HG02642 (cell line): ENCODE results near the gene RALY.

Source experiments
- ATAC-seq: cut with Tn5 transposase; IDR thresholded peaks from one replicate; pipeline ENCODE4 v1.9.1; 2021; ENCODE audit warnings: mild to moderate bottlenecking; ENCODE audit not compliant: unreplicated experiment, poor library complexity

The RALY gene

GRCh38 chr20:34098570-34098969 is 104.9 kb downstream of the RALY start:
- ATAC-seq, result no peak

DNA sequence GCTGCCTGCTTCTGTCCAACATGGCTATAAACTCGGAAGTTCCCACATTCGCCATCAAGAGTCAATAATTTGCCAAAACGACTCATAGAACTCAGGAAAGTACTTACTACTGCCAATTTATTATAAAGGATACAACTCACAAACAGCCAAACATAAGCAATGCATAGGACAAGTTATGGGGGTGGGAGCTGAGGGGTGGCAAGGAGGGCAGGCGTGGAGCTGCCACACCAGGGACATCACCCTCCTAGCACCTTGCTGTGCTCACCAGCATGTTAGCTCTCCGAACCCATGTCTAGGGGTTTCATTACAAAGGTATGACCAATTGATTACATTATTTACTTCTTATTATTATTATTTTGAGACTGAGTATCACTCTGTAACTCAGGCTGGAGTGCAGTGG is 106.0 kb downstream of the RALY start:
- ATAC-seq, result no peak

GRCh38 chr20:34100576-34100975 is 106.9 kb downstream of the RALY start:
- no peak for ATAC-seq

- no peak for ATAC-seq
Observed at GRCh38 chr20:34102342-34102741, 108.6 kb downstream of the RALY start.

DNA sequence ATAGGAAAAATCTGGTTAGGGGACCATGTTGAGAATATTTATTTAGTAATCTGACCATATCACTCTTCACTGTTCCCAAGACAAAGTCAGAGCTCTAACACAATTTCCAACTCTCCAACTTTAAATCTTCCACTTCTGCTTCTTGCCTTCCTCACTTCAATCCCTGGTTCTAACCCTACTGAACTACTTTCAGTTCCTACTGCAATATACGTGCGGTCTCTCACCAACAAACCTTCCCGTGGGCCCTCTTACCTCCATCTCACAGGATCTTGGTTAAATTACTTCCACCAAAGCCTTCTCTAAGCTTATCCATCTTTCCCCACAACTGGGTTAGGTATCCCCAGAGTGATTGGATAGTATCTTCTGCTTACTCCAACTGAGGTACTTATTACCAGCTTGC is 110.3 kb downstream of the RALY start:
- no peak for ATAC-seq

DNA sequence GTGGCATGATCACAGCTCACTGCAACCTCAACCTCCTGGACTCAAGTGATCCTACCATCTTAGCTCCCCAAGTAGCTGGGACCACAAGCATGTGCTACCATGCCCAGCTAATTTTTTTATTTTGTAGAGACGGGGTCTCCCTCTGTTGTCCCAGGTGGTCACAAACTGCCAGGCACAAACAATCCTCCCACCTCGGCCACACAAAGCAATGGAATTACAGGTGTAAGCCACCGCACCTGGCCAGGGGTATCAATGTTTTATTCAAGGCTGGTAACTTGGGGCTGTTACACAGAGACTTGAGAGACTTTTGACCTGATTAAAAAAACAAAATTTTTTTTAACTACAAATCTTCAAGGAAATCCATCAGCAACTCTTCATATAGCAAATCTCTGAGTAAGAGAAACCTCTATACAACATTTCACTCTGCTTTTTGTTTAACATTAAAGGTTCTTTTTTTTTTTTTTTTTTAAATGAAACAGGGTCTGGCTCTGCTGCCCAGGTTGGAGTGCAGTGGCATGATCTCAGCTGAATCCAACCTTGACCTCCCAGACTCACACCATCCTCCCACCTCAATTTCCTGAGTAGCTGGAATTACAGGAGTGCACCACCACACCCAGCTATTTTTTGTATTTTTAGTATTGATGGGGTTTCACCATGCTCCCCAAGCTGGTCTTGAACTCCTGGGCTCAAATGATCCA is 112.4 kb downstream of the RALY start:
- ATAC-seq, result no peak

GRCh38 chr20:34108616-34109174 is 115.0 kb downstream of the RALY start:
- no peak for ATAC-seq

DNA sequence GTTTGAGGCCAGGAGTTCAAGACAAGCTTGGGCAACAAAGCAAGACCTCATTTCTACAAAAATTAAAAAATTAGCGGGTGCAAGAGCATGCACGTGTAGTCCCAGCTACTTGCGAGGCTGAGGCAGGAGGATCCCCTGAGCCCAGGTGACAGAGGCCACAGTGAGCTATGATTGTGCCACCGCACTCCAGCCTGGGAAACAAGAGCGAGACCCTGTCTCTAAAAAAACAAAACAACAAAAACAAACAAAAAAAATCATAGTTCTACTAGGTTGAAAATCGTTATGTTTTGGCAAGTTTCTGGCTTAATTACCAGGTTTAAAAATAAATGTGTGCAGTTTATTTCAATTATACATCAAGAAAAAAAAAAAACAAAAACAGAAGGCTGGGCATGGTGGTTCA is 115.7 kb downstream of the RALY start:
- no peak for ATAC-seq

DNA sequence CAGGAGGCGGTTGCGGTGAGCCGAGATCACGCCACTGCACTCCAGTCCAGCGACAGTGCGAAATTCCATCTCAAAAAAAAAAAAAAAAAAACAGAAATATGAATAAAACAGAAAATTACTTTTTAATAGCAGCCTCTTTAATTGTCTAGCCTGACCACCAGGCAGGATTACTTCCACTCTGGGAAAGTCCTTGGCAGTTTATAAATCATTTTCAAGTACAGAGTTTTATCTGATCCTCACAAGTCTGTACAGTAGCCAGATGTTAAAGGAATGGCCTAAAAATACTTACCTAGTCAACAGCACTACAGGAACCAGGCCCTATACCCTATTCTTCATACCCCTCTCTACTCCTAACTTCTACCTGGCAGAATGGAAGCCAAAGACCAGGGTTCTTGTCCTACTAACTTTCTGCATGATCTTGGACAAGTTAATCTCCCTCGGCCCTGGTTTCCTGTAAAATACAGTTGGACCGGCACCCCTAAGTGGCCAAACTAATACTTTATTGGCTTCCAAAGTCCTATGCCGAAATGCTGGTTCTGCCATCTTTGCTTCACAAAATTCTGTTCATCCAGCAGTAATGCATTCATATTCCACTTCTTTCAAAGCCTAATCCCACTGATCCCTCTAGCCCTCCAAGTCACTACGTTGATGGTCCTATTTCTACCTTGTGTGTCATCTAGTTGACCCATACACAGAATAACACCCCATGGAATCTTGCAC is 116.5 kb downstream of the RALY start:
- no peak for ATAC-seq

DNA sequence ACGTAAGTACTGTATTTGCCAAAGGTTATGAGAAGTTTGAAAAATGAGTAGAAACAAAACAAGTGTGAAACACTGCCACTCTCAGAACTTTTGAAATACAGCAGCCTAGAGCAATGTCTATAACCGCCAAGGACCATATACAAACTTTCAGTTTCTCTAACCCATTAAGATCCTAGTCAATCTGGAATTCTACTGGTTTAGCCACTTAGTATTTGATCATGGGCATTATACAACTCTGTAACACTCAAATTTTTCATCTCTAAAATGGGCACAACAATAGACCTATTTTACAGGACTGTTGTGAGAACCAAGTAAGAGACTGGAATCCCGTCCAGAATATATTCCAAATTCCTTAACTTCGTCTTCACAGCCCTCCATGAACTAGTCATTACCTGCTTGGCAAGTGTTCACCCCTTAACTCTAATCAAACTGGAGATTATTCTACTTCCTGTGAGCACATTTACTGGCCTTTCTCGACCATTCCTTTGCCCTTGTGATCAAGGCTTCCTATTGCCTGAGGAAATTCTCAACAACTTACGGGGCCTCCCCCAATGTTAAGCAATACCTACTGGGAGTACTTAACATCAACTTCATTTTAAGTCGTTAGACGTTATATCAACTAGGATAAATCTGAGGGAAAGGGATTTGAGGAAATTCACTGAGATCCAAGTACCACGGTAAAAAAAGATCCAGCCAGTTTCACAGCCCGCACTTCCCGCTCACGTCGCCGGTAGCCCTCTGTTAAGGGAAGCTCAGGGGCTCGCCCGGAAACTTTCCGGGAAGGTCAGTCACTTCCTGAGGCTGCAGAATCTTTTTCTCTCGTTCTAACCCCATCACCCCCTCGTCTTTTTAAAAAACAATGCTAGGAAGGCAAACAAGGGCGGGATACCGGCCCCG is 117.3 kb downstream of the RALY start:
- no peak for ATAC-seq

DNA sequence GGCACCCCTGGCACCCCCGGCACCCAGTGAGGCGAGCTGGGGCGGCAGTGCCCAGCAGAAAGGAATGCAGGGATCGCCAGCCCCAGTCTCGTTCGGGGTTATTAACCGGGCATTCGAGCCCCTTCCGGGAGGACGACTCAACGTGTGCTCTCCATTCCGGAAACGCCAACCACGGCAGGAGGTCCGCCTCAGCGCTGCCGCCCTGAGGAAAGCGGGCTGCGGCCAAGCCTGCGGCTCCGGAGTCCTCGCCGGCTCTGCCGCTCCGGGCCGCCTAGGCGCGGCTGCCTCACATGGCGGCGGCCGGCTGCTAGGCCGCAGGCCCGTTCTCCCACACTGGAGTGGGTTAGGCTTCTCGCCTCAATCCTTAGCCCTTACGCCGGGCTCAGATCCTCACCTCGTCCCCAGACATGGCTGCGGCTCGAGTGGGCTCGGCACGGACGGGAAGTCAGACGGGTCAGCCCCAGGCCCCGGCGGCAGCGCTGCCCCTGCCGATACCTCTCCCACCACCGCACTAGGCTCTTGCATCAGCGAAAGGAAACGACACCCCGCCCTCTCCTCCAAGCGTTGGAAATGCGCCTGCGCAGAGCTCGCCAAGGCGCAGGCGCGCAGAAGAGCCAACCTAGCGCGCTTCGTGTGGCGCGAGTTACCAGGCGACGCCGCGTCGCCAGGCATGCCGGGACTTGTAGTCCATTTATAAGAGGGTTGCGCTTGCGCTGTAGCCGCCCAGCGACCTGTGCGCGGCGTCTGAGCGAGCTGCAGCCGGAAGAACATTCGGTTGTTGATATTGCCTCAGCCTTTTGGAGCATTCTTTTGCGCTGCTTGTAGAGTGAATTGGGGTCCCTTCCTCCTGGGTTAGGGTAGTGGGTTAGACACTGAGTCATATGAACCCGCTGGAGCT is 118.2 kb downstream of the RALY start, which contains the start of gene EIF2S2:
TSS of gene EIF2S2 (minus strand) at position 542 of the 898 bp plus-strand sequence. CDS start at position 409, 133 bp downstream.
- peak; percentile 92 for ATAC-seq

DNA sequence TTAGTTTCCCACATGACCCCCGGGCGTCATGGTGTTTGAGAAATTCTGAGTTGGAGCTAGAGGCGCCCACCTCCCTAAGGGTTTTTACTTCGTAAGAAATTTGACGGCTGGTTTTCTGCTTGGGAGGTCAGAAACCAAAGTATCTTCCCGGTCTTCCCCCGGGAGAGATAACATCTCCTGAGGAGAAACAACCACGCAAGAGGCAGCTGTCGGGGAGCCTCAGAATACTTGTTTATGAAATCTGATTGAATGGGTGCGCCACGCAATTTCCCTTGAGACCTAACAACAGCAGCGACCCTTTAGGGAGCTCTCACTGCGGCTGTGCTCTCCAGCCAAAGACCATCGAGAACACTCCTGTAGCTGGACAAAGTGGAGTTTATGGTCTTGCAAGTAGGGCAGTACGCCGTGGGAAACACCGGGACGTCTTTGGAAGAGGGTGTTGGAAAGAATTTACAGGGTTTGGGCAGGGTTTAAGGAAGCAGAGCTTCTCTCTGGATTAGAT is 118.9 kb downstream of the RALY start:
- ATAC-seq, result no peak

GRCh38 chr20:34114809-34115208 is 121.1 kb downstream of the RALY start:
- ATAC-seq, result no peak

DNA sequence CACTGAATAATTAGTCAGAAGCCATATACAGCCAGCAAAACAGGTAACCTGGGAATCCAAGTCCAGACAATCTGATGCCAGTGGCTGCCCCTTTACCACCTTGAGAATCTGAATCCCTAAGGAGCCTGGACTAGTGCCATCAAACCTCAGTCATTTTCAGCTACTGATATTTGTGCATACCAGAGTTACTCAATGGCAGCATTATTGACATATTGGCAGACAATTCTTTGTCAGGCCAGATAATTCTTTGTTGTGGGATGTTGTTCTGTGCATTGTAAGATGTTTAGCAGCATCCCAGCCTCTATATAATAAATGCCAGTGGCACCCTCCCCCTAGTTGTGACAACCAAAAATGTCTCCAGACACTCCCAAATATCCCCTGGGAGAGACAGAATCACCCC is 121.5 kb downstream of the RALY start:
- no peak for ATAC-seq

- ATAC-seq, result no peak
Observed at GRCh38 chr20:34120213-34120612, 126.5 kb downstream of the RALY start.

- no peak for ATAC-seq
Observed at GRCh38 chr20:34122274-34122980, 128.7 kb downstream of the RALY start.

DNA sequence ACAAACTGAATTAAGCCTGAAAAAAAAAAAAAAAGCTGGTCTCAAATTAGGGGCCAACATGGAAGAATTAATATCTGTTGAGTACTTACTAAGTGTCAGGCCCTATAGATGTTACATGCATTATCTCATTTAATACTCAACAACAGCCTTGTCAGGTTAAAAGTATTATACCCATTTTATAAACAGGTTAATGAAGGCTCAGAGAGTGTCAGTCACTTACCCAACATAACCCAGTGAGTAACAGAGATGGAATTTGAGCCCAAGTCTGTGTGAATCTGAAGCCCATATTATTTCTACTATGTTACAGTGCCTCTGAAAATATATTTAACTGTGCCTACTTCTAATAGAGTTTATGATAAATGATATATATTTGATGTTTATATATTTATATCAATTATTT is 129.6 kb downstream of the RALY start:
- ATAC-seq, result no peak

DNA sequence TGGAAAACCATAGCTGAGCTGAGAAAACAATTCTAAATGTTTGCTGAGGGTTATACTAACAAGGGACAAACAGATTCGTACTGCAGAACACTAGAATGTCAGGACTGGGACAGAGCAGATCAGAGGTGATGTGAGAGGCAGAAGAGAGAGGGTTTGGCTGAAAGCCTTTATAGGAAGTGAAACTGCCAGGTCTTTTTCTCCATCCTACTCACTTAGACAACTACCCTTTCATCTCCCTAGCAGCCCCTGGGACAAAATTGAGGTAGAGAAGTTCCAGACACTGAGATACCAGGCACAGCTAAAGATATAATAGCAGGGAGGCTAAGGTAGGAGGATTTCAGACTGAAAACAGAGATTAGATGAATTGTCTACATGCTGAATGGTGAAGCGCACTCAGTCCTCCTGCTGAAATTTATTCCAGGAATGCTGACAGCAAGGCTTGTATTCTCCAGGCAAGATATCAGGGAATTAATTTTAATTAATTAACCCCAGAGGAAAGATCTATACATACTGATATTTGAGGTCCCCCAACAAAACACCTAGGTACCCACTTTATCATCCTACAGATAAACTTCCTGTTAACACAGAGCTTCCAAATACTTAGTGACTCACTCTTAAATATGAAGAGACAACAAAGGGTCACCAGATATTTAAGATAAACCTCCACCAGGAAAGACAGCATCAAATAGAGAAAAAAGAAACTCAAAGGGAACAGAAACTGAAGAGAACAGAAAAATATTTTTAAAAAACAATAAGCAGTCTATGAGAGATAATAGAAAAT is 130.9 kb downstream of the RALY start:
- no peak for ATAC-seq
